Measurements from ENCODE around the gene KCNE3. TPM values are rescaled to one million over a fixed set of nuclear protein-coding genes. Genes with fewer than 3 reads are reported as not detected.
A peak's percentile ranks its signal among the peaks of the same experiment; 100 is the strongest.

KCNE3 gene, protein sequence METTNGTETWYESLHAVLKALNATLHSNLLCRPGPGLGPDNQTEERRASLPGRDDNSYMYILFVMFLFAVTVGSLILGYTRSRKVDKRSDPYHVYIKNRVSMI
- total RNA-seq = not detected

GRCh38 chr11:74466916-74467885, at the start of gene KCNE3:
TSS of gene KCNE3 (minus strand) at chr11:74467549. CDS start at chr11:74457563, 9,986 bp downstream.
- DNase-seq (no peak), ATAC-seq (no peak)
- H3K4me3 Mint-ChIP-seq = no peak within 1 kb of the TSS
- H3K36me3 Mint-ChIP-seq (ENCODE audit: insufficient read depth) = no peaks in the 10 kb centered on the region
- peaks cover 39% of the 10 kb centered on the region for H3K27me3 Mint-ChIP-seq (ENCODE audit: low read depth)
- peaks cover 3% of the 10 kb centered on the region for H3K4me1 Mint-ChIP-seq (ENCODE audit: low read depth)
- no peaks in the 10 kb centered on the region for H3K9me3 Mint-ChIP-seq

DNA sequence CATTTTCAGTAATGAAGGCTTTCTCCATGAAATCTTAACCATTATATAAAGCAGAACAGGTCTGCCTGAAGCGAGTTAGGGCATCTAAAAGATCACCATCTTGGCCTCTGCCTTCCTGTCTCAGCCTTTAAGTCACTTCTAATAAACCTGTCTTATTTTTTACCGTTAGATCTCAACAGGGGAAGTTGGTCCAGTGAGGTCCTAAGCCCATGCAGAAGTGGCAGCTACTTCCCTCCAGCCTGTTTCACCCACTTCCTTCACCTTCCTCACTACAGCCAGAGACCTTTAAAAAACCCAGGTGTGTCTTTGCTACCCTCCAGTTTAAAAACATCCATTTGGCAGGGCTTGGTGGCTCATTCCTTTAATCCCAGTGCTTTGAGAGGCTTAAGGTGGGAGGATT, 40.2 kb upstream of the KCNE3 start:
- peaks cover 13% of the 10 kb centered on the region for H3K27me3 Mint-ChIP-seq (ENCODE audit: low read depth)
- no peak for DNase-seq
- H3K36me3 Mint-ChIP-seq (ENCODE audit: insufficient read depth) = peaks cover 2% of the 10 kb centered on the region
- H3K9me3 Mint-ChIP-seq = peaks cover 5% of the 10 kb centered on the region
- H3K4me3 Mint-ChIP-seq = no peak overlapping the region
- no peak for ATAC-seq
- H3K4me1 Mint-ChIP-seq (ENCODE audit: low read depth) = no peaks in the 10 kb centered on the region

- DNase-seq (no peak), ATAC-seq (no peak)
- Mint-ChIP-seq H3K36me3 (ENCODE audit: insufficient read depth) (peaks cover 2% of the 10 kb centered on the region), H3K27me3 (ENCODE audit: low read depth) (peaks cover 8% of the 10 kb centered on the region), H3K9me3 (no peaks in the 10 kb centered on the region), H3K4me1 (ENCODE audit: low read depth) (no peaks in the 10 kb centered on the region), H3K4me3 (no peak overlapping the region)
Measured at GRCh38 chr11:74506823-74507222, 39.5 kb upstream of the KCNE3 start.

- DNase-seq (no peak), ATAC-seq (no peak)
- no peak overlapping the region for H3K4me3 Mint-ChIP-seq
- no peaks in the 10 kb centered on the region for H3K9me3 Mint-ChIP-seq
- peaks cover 8% of the 10 kb centered on the region for H3K27me3 Mint-ChIP-seq (ENCODE audit: low read depth)
- peaks cover 2% of the 10 kb centered on the region for H3K36me3 Mint-ChIP-seq (ENCODE audit: insufficient read depth)
- H3K4me1 Mint-ChIP-seq (ENCODE audit: low read depth) = no peaks in the 10 kb centered on the region
Measured at GRCh38 chr11:74505911-74506310, 38.6 kb upstream of the KCNE3 start.

DNA sequence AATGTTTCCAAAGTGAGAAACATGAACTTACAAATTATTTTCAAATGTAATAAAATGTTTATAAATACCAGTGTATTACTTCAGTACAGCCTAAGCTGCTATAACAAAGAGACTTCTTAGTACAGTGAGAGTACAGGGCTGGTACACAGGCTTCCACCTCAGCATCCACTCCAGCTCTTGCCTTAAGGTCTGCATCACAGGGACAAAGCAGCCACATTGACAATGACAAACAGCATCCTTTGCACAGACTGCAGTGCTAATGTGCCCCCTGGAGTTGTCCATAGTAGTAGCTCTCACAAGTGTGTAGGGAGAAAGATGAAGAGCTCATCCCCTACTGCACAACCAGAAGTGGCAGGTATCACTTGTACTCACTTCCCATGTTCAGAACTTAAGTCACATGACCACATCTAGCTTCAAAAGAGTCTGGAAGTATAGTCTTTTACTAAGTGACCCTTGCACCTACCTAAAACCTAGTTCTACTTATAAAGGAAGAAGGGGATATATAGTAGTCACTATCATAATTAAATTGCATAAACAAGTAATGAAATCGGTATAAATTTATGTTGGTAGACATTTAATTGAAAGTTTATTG, 36.8 kb upstream of the KCNE3 start:
- H3K9me3 Mint-ChIP-seq = no peaks in the 10 kb centered on the region
- DNase-seq (no peak), ATAC-seq (no peak)
- peaks cover 2% of the 10 kb centered on the region for H3K36me3 Mint-ChIP-seq (ENCODE audit: insufficient read depth)
- H3K4me1 Mint-ChIP-seq (ENCODE audit: low read depth) = no peaks in the 10 kb centered on the region
- peaks cover 9% of the 10 kb centered on the region for H3K27me3 Mint-ChIP-seq (ENCODE audit: low read depth)
- H3K4me3 Mint-ChIP-seq = no peak overlapping the region

DNA sequence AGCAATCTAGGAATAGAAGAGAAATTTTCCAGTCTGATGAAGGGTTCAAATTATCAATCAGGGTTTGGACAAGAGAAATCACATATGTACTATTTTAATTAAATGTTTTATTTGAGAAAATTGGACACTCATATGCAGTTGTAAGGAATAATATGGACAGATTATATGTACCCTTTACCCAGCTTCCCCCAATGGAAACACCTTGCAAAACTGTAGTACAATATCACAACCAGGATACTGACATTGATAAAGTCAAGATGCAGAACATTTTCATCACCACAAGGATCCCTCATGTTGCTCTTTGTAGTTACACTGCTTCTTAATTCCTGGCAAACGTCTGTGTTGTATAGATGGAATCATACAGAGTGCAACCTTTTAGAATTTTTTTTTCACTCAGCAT, 27.6 kb upstream of the KCNE3 start:
- Mint-ChIP-seq H3K27me3 (ENCODE audit: low read depth) (peaks cover under 1% of the 10 kb centered on the region), H3K4me3 (no peak overlapping the region), H3K9me3 (peaks cover 7% of the 10 kb centered on the region), H3K4me1 (ENCODE audit: low read depth) (peaks cover 19% of the 10 kb centered on the region), H3K36me3 (ENCODE audit: insufficient read depth) (peaks cover 7% of the 10 kb centered on the region)
- DNase-seq = no peak
- no peak for ATAC-seq

GRCh38 chr11:74493791-74494630, 26.7 kb upstream of the KCNE3 start:
- Mint-ChIP-seq H3K4me1 (ENCODE audit: low read depth) (peaks cover 19% of the 10 kb centered on the region), H3K36me3 (ENCODE audit: insufficient read depth) (peaks cover 7% of the 10 kb centered on the region), H3K4me3 (peak overlapping the region; percentile 83), H3K27me3 (ENCODE audit: low read depth) (no peaks in the 10 kb centered on the region), H3K9me3 (peaks cover 7% of the 10 kb centered on the region)
- ATAC-seq (no peak), DNase-seq (no peak)

- Mint-ChIP-seq H3K36me3 (ENCODE audit: insufficient read depth) (peaks cover 7% of the 10 kb centered on the region), H3K4me3 (peak within 1 kb of the TSS; percentile 83), H3K9me3 (peaks cover 7% of the 10 kb centered on the region), H3K4me1 (ENCODE audit: low read depth) (peaks cover 19% of the 10 kb centered on the region), H3K27me3 (ENCODE audit: low read depth) (no peaks in the 10 kb centered on the region)
- peak; percentile 96 for DNase-seq
- peak; percentile 98 to 99 for ATAC-seq
Measured at GRCh38 chr11:74492974-74493790, 25.8 kb upstream of the KCNE3 start, which contains the start of gene LIPT2. TSS of gene LIPT2 (minus strand) at chr11:74493724. CDS start at chr11:74493703, 21 bp downstream.

GRCh38 chr11:74492084-74492483, 24.7 kb upstream of the KCNE3 start:
- DNase-seq = no peak
- peaks cover 2% of the 10 kb centered on the region for H3K9me3 Mint-ChIP-seq
- H3K27me3 Mint-ChIP-seq (ENCODE audit: low read depth) = no peaks in the 10 kb centered on the region
- peaks cover 2% of the 10 kb centered on the region for H3K36me3 Mint-ChIP-seq (ENCODE audit: insufficient read depth)
- H3K4me1 Mint-ChIP-seq (ENCODE audit: low read depth) = peaks cover 22% of the 10 kb centered on the region
- peak overlapping the region; percentile 58 for H3K4me3 Mint-ChIP-seq
- ATAC-seq = no peak

DNA sequence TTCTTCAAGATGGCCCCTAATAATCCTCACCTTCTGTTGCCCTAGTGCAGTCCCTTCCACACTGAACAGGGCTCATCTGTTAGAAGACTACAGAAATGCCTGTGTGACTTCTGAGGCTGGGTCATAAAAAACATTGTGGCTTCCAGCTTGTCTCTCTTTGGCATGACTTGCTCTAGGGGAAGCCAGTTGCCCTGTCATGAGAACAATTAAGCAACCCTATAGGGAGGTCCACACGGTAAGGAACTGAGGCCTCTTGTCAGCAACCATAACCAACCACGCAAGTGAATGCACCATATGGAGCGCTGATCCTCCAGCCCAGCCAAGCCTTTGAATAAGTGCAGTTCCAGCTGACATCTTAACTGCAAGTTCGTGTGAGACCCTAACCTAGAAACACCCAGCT, 23.6 kb upstream of the KCNE3 start:
- Mint-ChIP-seq H3K4me3 (no peak overlapping the region), H3K27me3 (ENCODE audit: low read depth) (no peaks in the 10 kb centered on the region), H3K9me3 (no peaks in the 10 kb centered on the region), H3K36me3 (ENCODE audit: insufficient read depth) (no peaks in the 10 kb centered on the region), H3K4me1 (ENCODE audit: low read depth) (peaks cover 22% of the 10 kb centered on the region)
- DNase-seq = no peak
- ATAC-seq = no peak

DNA sequence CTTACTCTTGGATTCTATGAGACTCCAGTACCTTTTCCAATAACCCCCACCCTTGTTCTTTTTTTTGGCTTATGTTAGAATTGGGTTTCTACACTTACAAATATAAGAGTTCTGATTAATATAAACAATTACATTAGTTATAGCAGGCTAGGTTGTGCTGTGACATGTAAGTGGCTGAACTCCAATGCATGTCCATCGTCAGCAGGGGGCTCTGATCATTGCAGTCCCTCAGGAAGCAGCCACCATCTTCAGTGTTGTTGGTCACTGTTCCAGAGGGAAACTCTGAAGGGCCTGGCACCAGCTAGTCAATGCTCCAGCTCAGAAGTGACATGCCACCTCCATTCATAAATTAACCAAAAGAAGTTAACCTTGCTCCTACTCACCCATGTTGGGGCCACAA, 20.5 kb upstream of the KCNE3 start:
- no peak for ATAC-seq
- DNase-seq = no peak
- Mint-ChIP-seq H3K4me3 (no peak overlapping the region), H3K4me1 (ENCODE audit: low read depth) (peaks cover 11% of the 10 kb centered on the region), H3K27me3 (ENCODE audit: low read depth) (no peaks in the 10 kb centered on the region), H3K36me3 (ENCODE audit: insufficient read depth) (no peaks in the 10 kb centered on the region), H3K9me3 (no peaks in the 10 kb centered on the region)

- Mint-ChIP-seq H3K36me3 (ENCODE audit: insufficient read depth) (no peaks in the 10 kb centered on the region), H3K4me1 (ENCODE audit: low read depth) (peaks cover 2% of the 10 kb centered on the region), H3K9me3 (no peaks in the 10 kb centered on the region), H3K27me3 (ENCODE audit: low read depth) (no peaks in the 10 kb centered on the region), H3K4me3 (no peak overlapping the region)
- DNase-seq = no peak
- no peak for ATAC-seq
Measured at GRCh38 chr11:74485868-74486267, 18.5 kb upstream of the KCNE3 start.

GRCh38 chr11:74480688-74481417, 13.5 kb upstream of the KCNE3 start:
- Mint-ChIP-seq H3K9me3 (no peaks in the 10 kb centered on the region), H3K4me1 (ENCODE audit: low read depth) (no peaks in the 10 kb centered on the region), H3K4me3 (no peak overlapping the region), H3K27me3 (ENCODE audit: low read depth) (peaks cover 2% of the 10 kb centered on the region), H3K36me3 (ENCODE audit: insufficient read depth) (no peaks in the 10 kb centered on the region)
- DNase-seq = no peak
- ATAC-seq = no peak

Measured in activated T-cell treated with anti-CD3 and anti-CD28 coated beads, Interleukin-2, amount 50 U/mL, for 4 hours (primary cell).